ENCODE results near the gene FOXL2. TPM values are rescaled to one million over a fixed set of nuclear protein-coding genes. Genes with fewer than 3 reads are reported as not detected.

Gene FOXL2
- polyA plus RNA-seq, 2 of the 4 experiments (the other 2 are of a cell fraction) = 1.2 to 3.1 TPM

- TF ChIP-seq SREBF2 (IDR thresholded peaks at IDR 0.05) = no peak
- TF ChIP-seq BHLHE40 (IDR thresholded peaks at IDR 0.05; ENCODE audit: low read depth, low read length) = no peak
- TF ChIP-seq POLR2AphosphoS2 (conservative IDR thresholded peaks at IDR 0.05; ENCODE audit: low read length) = no peak
- no peak for TF ChIP-seq RCOR1 (IDR thresholded peaks at IDR 0.05; ENCODE audit: low read depth, low read length)
- TF ChIP-seq NFE2L2 (conservative IDR thresholded peaks at IDR 0.05; ENCODE audit: low read length) = no peak
- TF ChIP-seq HES2 (IDR thresholded peaks at IDR 0.05) = no peak
- no peak for TF ChIP-seq EHF (CRISPR knock-in tag; IDR thresholded peaks at IDR 0.05)
These were observed 37.0 kb downstream of the FOXL2 start (continued) for GRCh38 chr3:138909904-138910303.

- Histone ChIP-seq H3K9me3 (no peaks in the 10 kb centered on the region), H3K4me1 (no peaks in the 10 kb centered on the region), H3K4me3 (no peak overlapping the region), H3K27ac (no peak overlapping the region), H3K4me2 (no peak overlapping the region)
- CTCF ChIA-PET = interaction anchor here (1.0 kb wide), 1 partner anchor 46 kb away, joined by 3 read pairs; no protein-coding TSS in a partner anchor
- ATAC-seq (no peak), DNase-seq (ENCODE audit: low read depth in 1 of 2, low spot score in 1 of 2) (no peak), FAIRE-seq (no peak)
- TF ChIP-seq CBX8 (IDR thresholded peaks at IDR 0.05) (no peak), HOXA7 (CRISPR knock-in tag; IDR thresholded peaks at IDR 0.05) (no peak), E2F6 (IDR thresholded peaks at IDR 0.05; ENCODE audit: borderline replicate concordance, low read depth) (no peak), RAD21 (conservative IDR thresholded peaks at IDR 0.05 in 1 of 2, IDR thresholded peaks at IDR 0.05 in 1 of 2) (no peak), NPAS2 (CRISPR knock-in tag; IDR thresholded peaks at IDR 0.05; ENCODE audit: borderline replicate concordance) (no peak), HES2 (IDR thresholded peaks at IDR 0.05) (no peak), TP53 (CRISPR knock-in tag; IDR thresholded peaks at IDR 0.05) (no peak), USF2 (IDR thresholded peaks at IDR 0.05) (no peak), POLR2A (IDR thresholded peaks at IDR 0.05; ENCODE audit: low read length) (no peak)
- POLR2A ChIA-PET = no interaction called here
- 97% methylated on average over 5 of the region's 5 CpGs for WGBS (ENCODE audit: missing lambda C conversion rate)
These were observed 38.1 kb downstream of the FOXL2 start for GRCh38 chr3:138908846-138909245.

- 58% methylated on average over 3 of the region's 3 CpGs for WGBS (ENCODE audit: missing lambda C conversion rate)
- H3K27ac ChIP-seq = no peak overlapping the region
- no peak overlapping the region for H3K4me3 ChIP-seq
- TF ChIP-seq SMC3 (IDR thresholded peaks at IDR 0.05) (no peak), ELK1 (IDR thresholded peaks at IDR 0.05; ENCODE audit: low read depth, low read length) (no peak)
- FAIRE-seq (no peak), ATAC-seq (no peak), DNase-seq (ENCODE audit: low read depth in 1 of 2, low spot score in 1 of 2) (no peak)
- ChIA-PET CTCF (interaction anchor here (1.0 kb wide), 1 partner anchor 45 kb away, joined by 3 read pairs; no protein-coding TSS in a partner anchor), POLR2A (no interaction called here)
- H3K4me2 ChIP-seq = no peak overlapping the region
- H3K4me1 ChIP-seq = no peaks in the 10 kb centered on the region
- no peaks in the 10 kb centered on the region for H3K9me3 ChIP-seq
These were observed 39.4 kb downstream of the FOXL2 start for GRCh38 chr3:138907539-138907938.

- ATAC-seq (no peak), FAIRE-seq (no peak), DNase-seq (ENCODE audit: low read depth in 1 of 2, low spot score in 1 of 2) (no peak)
- Histone ChIP-seq H3K4me2 (no peak overlapping the region), H3K4me3 (no peak overlapping the region), H3K4me1 (no peaks in the 10 kb centered on the region), H3K27ac (no peak overlapping the region), H3K9me3 (no peaks in the 10 kb centered on the region)
- TF ChIP-seq CHD4 (IDR thresholded peaks at IDR 0.05; ENCODE audit: borderline replicate concordance) (no peak), POLR2AphosphoS2 (conservative IDR thresholded peaks at IDR 0.05; ENCODE audit: low read length) (no peak), GATA3 (IDR thresholded peaks at IDR 0.05; ENCODE audit: borderline replicate concordance) (no peak), FOSB (CRISPR knock-in tag; IDR thresholded peaks at IDR 0.05) (no peak), POLR2A (IDR thresholded peaks at IDR 0.05; ENCODE audit: low read length) (no peak), TP53 (CRISPR knock-in tag; IDR thresholded peaks at IDR 0.05) (no peak), USF2 (IDR thresholded peaks at IDR 0.05) (no peak), HOXA7 (CRISPR knock-in tag; IDR thresholded peaks at IDR 0.05) (no peak), RFX5 (IDR thresholded peaks at IDR 0.05) (no peak), CBX2 (IDR thresholded peaks at IDR 0.05; ENCODE audit: borderline replicate concordance, low read depth) (no peak), TFCP2L1 (CRISPR knock-in tag; IDR thresholded peaks at IDR 0.05) (no peak), ZSCAN20 (CRISPR knock-in tag; IDR thresholded peaks at IDR 0.05) (no peak), RAD21 (conservative IDR thresholded peaks at IDR 0.05 in 1 of 2, IDR thresholded peaks at IDR 0.05 in 1 of 2) (no peak), HEYL (CRISPR knock-in tag; IDR thresholded peaks at IDR 0.05) (no peak), MAZ (IDR thresholded peaks at IDR 0.05; ENCODE audit: borderline replicate concordance, low read depth, low read length) (no peak), JUN (IDR thresholded peaks at IDR 0.05) (no peak)
- ChIA-PET CTCF (interaction anchor here (0.6 to 1.9 kb wide), 2 partner anchors 13 to 108 kb away, joined by 3 to 9 read pairs; no protein-coding TSS in a partner anchor), POLR2A (no interaction called here)
- WGBS (ENCODE audit: missing lambda C conversion rate) = 86% methylated on average over 1 of the region's 1 CpG
These were observed 44.8 kb downstream of the FOXL2 start for GRCh38 chr3:138902171-138902570.
